ENCODE data around the gene ERCC1. TPM values are rescaled to one million over a fixed set of nuclear protein-coding genes. Genes with fewer than 3 reads are reported as not detected.
"Not testable (repeated sequence)": the region's sequence is repeated elsewhere in the genome, so short reads cannot be mapped to it uniquely, and the experiment has no call there.

ERCC1 gene
- total RNA-seq, 1 experiment from 2014 or later: 167 TPM

DNA sequence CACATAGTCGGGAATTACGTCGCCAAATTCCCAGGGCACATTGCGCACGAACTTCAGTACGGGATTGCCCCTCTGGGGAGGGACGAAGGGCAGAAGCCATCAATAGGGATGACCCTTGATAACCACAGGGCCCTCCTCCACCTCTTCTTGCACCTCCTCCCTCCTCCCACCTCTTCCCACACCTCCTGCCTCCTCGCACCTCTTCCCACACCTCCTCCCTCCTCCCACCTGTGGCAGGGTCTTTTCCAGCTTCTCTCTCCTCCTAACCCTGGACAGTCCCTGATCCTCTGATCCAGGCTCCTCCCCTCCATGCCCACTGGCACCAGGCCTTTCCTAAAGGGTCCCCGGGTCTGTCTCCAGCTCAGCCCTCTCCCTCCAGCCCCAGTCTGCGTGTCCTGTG, 3.4 kb downstream of the ERCC1 start:
- no peaks in the 10 kb centered on the region for H3K27me3 ChIP-seq
- no peak overlapping the region for H3K4me3 ChIP-seq
- DNase-seq: no peak
- H3K36me3 ChIP-seq: peaks cover 71% of the 10 kb centered on the region
- no peaks in the 10 kb centered on the region for H3K9me3 ChIP-seq

DNA sequence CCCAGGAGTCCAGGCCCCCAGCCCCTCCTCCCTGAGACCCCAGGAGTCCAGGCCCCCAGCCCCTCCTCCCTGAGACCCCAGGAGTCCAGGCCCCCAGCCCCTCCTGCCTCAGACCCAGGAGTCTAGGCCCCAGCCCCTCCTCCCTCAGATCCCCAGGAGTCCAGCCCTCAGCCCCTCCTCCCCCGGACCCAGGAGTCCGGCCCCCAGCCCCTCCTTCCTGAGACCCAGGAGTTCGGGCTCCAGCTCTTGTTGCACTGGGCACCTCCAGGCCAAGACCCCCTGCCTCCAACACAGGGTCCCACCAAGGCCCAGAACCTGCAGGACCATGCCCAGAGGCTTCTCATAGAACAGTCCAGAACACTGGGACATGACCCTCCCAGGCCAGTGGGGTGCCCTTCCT, 3.8 kb downstream of the ERCC1 start:
- Histone ChIP-seq H3K4me3 (no peak overlapping the region), H3K27me3 (no peaks in the 10 kb centered on the region), H3K9me3 (no peaks in the 10 kb centered on the region), H3K36me3 (peaks cover 75% of the 10 kb centered on the region)
- DNase-seq: no peak

DNA sequence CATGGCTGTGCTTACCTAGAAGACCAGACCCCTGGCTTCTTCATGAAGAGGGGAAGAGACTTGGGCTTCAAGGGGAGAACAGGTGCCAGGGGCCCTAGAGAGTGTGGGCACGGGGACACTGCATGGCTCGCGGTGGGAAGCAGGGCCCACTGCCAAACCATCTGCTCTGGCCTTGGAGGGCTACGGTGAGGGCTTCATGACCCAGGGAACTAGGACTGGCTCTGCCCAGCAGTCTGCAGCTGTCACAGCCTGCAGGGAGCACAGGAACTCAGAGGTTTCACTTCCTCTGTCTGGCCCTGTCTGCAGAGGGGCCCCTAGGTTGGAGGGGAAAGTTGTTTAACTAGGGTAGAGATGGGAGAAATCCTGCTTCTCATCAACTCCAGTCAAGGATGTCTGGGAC, 4.3 kb downstream of the ERCC1 start:
- Histone ChIP-seq H3K4me3 (no peak overlapping the region), H3K27me3 (no peaks in the 10 kb centered on the region), H3K9me3 (no peaks in the 10 kb centered on the region), H3K36me3 (peaks cover 80% of the 10 kb centered on the region)
- DNase-seq: no peak

DNA sequence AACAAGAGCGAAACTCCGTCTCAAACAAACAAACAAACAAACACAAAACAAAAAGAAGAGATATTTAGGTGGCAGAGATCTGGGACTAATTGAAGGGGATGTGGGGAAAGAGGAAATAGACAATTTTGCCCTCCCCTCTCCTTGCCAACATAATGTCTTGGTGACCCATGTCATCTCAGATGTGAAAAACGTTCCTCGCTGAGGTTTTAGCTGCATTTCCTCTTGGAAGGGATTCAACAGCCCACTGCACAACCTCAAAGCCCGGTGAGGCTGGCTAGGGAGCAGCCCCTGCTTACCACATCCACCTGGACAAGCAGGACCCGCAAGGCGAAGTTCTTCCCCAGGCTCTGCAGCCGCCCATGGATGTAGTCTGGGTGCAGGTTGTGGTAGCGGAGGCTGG, 4.9 kb downstream of the ERCC1 start:
- H3K4me3 ChIP-seq: no peak overlapping the region
- H3K27me3 ChIP-seq: no peaks in the 10 kb centered on the region
- peaks cover 85% of the 10 kb centered on the region for H3K36me3 ChIP-seq
- no peak for DNase-seq
- H3K9me3 ChIP-seq: no peaks in the 10 kb centered on the region

DNA sequence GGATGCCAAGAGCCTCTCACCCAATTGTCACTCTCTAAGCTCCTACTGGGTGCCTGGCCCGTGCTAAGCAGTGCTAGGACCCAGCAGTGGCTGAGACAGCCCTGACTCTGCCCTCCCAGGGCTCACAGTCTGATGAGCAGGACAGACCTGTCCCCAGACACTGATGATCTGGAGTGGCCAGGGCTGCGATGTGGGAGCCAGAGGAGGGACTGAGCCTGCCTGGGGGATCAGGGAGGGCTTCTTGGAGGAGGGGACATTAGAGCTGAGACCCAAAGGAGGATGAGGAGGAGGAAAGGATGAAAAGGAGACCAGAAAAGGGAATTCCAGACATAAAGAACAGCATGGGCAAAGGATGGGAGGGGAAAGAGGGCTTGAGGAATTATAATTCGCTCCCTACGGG, 6.6 kb downstream of the ERCC1 start:
- Histone ChIP-seq H3K36me3 (peaks cover 91% of the 10 kb centered on the region), H3K9me3 (no peaks in the 10 kb centered on the region)
- DNase-seq: no peak

DNA sequence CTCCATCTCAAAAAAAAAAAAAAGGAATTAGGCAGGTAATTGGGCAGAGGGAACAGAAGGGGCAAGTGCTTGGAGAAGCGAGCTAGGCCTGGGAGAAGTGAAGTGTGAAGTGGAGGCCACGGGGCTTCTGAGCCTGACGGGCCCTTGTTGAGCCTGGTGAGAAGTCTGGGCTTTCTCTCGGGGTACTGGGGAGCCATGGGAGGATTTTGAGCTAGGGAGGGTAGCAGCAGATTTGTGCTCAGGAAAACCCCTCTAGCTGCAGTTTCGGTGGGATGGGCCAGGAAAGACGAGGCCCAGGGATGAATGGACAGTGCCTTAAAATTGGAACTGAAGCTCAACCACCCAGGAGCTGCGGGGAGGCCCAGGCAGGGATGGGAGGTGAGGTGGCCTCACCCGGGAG, 9.2 kb downstream of the ERCC1 start:
- Histone ChIP-seq H3K27me3 (no peaks in the 10 kb centered on the region), H3K9me3 (no peaks in the 10 kb centered on the region), H3K4me3 (no peak overlapping the region), H3K36me3 (peaks cover 95% of the 10 kb centered on the region)
- no peak for DNase-seq

More for the DNA sequence above, 6.6 kb downstream of the ERCC1 start:
- no peaks in the 10 kb centered on the region for H3K27me3 ChIP-seq
- no peak overlapping the region for H3K4me3 ChIP-seq

DNA sequence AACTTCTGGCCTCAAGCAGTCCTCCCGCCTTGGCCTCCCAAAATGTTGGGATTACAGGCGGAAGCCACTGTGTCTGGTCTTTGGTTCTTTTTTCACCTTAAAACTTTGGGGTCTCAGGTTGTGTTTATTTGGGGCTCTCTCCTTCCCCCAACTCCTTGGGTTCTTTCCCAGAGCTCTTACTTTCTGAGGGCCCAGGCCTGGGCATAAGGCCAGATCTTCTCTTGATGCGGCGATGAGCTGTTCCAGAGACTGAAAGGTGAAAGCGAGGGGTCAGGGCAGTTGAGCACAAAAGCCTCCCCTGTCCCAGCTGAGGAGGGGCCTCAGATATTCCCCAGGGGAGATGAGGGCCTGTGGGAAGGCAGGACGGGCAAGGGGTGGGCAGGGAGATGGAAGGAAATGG, 10.2 kb downstream of the ERCC1 start:
- H3K9me3 ChIP-seq: no peaks in the 10 kb centered on the region
- no peak overlapping the region for H3K4me3 ChIP-seq
- H3K27me3 ChIP-seq: no peaks in the 10 kb centered on the region
- peaks cover 92% of the 10 kb centered on the region for H3K36me3 ChIP-seq
- no peak for DNase-seq

DNA sequence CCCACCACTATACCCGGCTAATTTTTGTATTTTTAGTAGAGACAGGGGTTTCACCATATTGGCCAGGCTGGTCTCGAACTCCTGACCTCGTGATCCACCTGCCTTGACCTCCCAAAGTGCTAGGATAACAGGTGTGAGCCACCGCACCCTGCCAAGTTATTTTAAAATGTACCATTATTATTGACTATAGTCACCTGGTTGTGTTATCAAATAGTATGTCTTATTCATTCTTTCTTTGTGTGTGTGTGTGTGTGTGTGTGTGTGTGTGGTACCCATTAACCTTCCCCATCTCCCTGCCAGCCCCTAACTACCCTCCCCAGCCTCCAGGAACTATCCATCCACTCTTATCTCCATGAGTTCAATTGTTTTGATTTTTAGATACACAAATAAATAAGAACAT, 13.4 kb downstream of the ERCC1 start:
- not testable (repeated sequence) for DNase-seq, H3K4me3 ChIP-seq, H3K27me3 ChIP-seq, H3K9me3 ChIP-seq
- H3K36me3 ChIP-seq: peaks cover 68% of the 10 kb centered on the region

DNA sequence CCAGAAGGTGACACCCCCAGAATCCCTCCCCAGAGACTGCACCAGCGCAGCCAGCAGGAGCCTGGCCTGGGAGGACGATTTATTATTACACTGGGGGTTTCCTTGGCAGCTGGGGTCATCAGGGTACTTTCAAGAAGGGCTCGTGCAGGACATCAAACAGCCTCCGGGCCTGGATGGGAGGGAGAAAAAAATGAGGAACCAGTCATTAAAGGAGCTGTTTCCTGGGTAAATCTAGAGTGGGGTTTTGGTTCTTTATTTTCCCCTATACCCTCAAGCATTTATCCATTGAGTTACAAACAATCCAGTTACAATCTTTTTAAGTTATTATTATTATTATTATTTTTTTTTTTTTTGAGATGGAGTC, 14.2 kb downstream of the ERCC1 start:
- peaks cover 61% of the 10 kb centered on the region for H3K36me3 ChIP-seq
- H3K4me3 ChIP-seq: no peak overlapping the region
- H3K27me3 ChIP-seq: no peaks in the 10 kb centered on the region
- no peak for DNase-seq
- H3K9me3 ChIP-seq: no peaks in the 10 kb centered on the region

DNA sequence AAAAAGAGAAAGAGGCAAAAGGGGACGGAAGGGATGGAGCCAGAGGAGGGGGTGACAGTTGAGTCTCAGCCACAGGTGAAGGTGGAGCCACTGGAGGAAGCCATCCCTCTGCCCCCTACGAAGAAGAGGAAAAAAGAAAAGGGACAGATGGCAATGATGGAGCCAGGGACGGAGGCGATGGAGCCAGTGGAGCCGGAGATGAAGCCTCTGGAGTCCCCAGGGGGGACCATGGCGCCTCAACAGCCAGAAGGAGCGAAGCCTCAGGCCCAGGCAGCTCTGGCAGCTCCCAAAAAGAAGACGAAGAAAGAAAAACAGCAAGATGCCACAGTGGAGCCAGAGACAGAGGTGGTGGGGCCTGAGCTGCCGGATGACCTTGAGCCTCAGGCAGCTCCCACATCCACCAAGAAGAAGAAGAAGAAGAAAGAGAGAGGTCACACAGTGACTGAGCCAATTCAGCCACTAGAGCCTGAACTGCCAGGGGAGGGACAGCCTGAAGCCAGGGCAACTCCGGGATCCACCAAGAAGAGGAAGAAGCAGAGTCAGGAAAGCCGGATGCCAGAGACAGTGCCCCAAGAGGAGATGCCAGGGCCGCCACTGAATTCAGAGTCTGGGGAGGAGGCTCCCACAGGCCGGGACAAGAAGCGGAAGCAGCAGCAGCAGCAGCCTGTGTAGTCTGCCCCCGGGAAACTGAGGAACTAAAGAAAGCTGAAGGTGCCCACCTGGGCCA, 14.7 kb downstream of the ERCC1 start:
- Histone ChIP-seq H3K27me3 (no peaks in the 10 kb centered on the region), H3K36me3 (peaks cover 55% of the 10 kb centered on the region)
- no peak for DNase-seq

DNA sequence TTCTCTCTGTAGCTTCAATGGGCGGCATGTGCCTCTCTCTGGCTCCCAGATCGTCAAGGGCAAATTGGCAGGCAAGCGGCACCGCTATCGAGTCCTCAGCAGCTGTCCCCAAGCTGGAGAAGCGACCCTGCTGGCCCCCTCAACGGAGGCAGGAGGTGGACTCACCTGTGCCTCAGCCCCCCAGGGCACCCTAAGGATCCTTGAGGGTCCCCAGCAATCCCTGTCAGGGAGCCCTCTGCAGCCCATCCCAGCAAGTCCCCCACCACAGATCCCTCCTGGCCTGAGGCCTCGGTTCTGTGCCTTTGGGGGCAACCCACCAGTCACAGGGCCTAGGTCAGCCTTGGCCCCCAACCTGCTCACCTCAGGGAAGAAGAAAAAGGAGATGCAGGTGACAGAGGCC, 15.6 kb downstream of the ERCC1 start:
- H3K36me3 ChIP-seq: peaks cover 46% of the 10 kb centered on the region
- H3K27me3 ChIP-seq: no peaks in the 10 kb centered on the region
- H3K4me3 ChIP-seq: no peak overlapping the region
- H3K9me3 ChIP-seq: no peaks in the 10 kb centered on the region
- no peak for DNase-seq

More for the DNA sequence above, 14.7 kb downstream of the ERCC1 start:
- Histone ChIP-seq H3K4me3 (no peak overlapping the region), H3K9me3 (no peaks in the 10 kb centered on the region)

DNA sequence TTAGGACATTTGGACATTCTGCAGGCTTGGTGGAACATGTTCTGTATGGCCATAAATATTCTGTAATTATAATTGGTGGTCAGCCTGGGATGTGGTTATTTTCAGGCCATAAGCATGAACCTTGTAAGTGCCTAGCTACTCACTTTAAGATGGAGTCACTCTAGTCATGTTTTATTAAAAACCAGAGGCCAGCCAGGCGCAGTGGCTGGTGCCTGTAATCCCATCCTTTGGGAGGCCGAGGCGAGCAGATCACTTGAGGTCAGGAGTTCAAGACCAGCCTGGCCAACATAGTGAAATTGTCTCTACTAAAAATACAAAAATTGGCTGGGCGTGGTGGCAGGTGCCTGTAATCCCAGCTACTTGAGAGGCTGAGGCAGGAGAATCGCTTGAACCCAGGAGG, 16.1 kb downstream of the ERCC1 start:
- not testable (repeated sequence) for H3K27me3 ChIP-seq, H3K9me3 ChIP-seq, DNase-seq
- peak overlapping the region; percentile 91 for H3K4me3 ChIP-seq
- H3K36me3 ChIP-seq: peaks cover 41% of the 10 kb centered on the region

DNA sequence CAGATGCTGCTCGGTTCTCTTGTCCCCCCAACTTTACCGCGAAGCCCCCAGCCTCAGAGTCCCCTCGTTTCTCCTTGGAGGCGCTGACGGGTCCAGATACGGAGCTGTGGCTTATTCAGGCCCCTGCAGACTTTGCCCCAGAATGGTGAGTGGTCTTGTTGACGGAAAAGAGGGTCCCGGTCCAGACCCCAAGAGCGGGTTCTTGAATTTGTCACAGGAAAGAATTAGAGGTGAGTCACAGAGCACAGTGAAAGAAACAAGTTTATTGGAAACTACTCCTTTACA, 16.7 kb downstream of the ERCC1 start:
- Histone ChIP-seq H3K36me3 (peaks cover 36% of the 10 kb centered on the region), H3K9me3 (no peaks in the 10 kb centered on the region), H3K27me3 (no peaks in the 10 kb centered on the region), H3K4me3 (peak overlapping the region; percentile 91)
- no peak for DNase-seq

DNA sequence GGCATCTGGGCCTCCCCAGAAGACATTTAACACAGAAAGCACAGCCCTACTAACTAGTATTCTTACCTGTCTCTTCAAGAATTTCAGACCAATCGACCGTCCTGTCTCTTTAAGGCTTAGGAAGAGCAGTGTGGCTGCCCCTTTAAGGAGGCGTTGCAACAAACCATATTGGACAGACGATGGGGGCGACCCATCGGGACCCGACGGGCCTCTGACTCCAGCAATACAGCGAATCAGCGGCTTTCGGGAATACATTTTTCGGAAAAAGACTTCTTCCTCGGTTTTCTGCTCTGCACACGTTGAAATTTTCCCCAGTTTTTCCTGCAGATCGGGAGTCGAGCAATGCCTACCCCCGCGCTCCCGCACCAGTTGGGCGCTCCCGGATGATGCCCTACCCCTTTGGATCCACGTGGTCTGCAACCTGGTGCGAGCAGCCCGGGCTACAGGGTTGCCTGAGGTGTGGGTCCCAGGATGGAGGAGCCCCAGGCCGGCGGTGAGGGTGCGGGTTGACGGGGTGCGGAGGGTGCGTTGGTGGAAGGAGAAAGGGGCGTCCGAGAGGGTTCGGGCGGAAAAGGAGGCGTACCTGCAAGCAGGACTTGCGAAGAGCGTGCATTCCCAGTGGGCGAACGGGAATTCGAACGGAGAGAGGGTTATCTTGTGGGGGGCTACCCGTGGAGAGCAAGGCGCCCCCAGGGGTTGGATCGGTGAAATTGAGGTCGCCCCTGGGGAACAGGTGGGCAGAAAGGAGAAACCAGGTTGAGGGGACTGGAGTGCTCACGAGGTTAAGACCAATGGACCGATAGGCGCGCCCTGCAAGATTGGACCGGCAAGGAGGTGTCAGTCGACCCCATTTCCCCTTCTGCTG, 17.3 kb downstream of the ERCC1 start, which contains the start of gene POLR1G:
POLR1G (plus strand) TSS at position 419 of the 865 bp plus-strand sequence; CDS start at position 472, 53 bp downstream.
- peak within 1 kb of the TSS; percentile 91 for H3K4me3 ChIP-seq
- DNase-seq: peak; percentile 83
- no peaks in the 10 kb centered on the region for H3K9me3 ChIP-seq
- H3K27me3 ChIP-seq: no peaks in the 10 kb centered on the region
- peaks cover 35% of the 10 kb centered on the region for H3K36me3 ChIP-seq

DNA sequence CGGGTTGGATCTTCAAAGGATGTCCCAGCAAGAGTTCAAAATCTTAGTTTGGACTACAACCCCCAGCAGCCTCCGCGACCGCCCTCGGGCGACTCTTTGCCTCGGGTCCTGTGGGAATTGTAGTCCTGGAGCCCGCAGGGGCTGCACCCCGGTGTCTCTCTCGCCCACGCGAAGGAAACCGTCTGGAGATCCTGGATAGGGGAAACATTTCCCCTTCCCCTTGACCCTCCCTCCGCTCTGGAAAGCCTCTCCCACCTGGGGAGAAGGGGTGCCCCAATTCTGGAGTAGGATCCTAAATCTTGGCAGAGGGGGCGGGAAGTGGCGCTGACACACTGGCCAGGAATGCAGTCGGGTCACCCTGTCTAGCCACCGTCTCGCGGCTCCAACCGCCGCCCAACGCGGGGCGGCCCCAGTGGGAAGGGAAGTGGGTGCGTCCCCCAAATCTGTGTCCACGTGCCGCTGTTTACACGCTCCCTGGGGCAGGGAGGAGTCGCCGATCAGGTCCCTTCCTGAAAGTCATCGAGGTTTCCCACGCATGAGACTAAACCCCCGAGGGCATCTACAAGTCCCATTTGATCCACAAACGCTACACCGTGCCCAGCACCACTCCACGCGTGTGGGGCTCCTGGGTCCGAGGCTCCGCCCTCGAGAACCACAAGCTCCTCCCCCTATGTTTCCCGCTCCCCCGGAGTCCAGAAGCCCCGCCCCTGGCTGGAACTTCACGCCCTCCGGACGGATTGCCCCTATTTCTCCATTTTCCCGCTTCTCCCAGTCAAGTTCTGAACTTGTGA, 18.1 kb downstream of the ERCC1 start:
- H3K36me3 ChIP-seq: peaks cover 28% of the 10 kb centered on the region
- no peaks in the 10 kb centered on the region for H3K27me3 ChIP-seq
- H3K4me3 ChIP-seq: peak overlapping the region; percentile 91
- DNase-seq: peak; percentile 96
- no peaks in the 10 kb centered on the region for H3K9me3 ChIP-seq

DNA sequence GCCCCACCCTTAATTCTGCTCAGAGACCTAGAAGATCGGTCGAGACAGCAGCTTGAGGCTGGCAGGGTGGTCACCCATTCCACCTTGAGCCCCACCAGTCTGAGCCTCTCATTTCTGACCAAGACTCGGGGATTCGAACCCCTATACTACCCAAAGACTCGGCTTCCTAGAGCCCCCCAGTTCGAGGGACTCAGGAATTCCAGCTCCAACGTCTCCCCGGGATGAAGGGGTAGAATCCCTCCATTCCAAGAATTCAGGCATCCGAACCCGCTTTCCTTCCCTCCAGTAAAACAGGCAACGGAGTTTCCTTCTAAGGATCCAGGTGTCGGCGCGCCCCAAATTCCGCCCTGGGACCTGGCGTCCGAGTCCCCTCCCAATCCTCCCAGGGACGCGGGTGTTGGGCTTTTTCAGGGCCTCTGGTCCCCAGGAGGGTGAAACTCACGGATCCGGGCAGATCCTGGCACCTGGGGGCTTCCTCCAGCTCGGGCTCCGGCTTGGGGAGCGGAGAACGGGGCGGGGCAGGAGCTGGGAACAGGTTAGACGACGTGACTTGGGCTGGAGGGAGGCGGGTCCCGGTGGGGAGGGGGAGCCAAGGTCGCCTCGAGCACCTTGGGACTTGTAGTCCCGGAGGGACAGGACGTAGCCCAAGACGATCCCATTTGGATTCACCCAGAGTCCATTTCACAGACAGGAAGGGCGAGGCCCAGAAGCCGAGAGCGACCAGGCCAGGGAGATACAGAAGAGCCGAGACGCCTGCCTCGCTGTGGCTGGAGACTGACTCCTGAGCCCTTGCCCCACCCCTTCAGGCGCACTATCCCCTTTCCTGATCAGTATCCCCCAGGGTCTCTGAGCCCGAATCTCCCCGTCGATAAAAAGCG, 18.9 kb downstream of the ERCC1 start, which contains the start of gene PPP1R13L:
PPP1R13L (minus strand) TSS at position 513 of the 878 bp plus-strand sequence. CDS start 6,751 bp downstream, outside the sequence.
- H3K36me3 ChIP-seq: peaks cover 20% of the 10 kb centered on the region
- no peaks in the 10 kb centered on the region for H3K9me3 ChIP-seq
- DNase-seq: peak; percentile 79
- peak within 1 kb of the TSS; percentile 91 for H3K4me3 ChIP-seq
- H3K27me3 ChIP-seq: no peaks in the 10 kb centered on the region

Measured in MG63 (cell line).